ENCODE data around the gene KMT2D.

The KMT2D gene

DNA sequence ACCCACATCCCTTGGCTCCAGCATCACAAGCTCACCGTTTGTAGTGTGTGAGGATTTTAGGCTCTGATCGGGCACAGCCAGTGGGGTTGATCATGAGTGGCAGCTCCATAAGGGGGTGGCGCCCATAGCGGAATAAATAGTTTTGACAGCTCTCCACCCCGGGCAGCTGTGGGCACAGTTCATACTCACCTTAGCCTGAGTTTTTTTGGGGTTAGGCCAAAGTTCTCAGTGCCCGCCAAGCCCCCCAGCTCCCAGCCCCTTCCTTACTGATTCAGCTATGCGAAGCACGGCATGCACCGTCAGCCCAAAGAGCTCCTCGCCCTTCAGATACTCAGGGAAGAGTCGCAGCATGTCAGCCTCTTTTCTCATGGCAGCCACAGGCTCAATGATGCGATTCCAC, 36.1 kb downstream of the KMT2D start:
- DNase-seq (ENCODE audit: low read depth): no peak
- no peak for TF ChIP-seq CTCF (IDR thresholded peaks at IDR 0.05; ENCODE audit: insufficient read depth, low read depth, low read length, missing control alignments)
- H3K4me3 ChIP-seq (ENCODE audit: low read length): no peak overlapping the region

DNA sequence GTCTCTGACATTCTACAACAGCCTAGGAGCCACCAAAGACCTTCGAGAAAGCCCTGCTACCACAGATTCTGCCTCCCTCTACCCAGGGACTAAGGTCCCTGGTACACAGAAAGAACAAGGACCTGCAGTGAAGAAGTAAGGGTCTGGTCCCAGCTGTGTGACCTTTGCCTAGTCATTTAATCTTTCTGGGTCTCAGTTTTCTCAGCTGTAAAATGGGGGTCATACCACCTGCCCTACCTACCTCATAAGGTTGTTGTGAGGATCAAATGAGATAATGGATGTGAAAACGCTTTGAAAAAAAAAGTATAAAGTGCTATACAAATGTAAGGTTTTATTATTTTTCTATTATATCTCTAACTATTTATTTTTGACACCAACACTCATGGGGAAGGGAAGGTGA, 36.8 kb downstream of the KMT2D start:
- TF ChIP-seq CTCF (IDR thresholded peaks at IDR 0.05; ENCODE audit: insufficient read depth, low read depth, low read length, missing control alignments): no peak
- no peak overlapping the region for H3K4me3 ChIP-seq (ENCODE audit: low read length)
- no peak for DNase-seq (ENCODE audit: low read depth)

DNA sequence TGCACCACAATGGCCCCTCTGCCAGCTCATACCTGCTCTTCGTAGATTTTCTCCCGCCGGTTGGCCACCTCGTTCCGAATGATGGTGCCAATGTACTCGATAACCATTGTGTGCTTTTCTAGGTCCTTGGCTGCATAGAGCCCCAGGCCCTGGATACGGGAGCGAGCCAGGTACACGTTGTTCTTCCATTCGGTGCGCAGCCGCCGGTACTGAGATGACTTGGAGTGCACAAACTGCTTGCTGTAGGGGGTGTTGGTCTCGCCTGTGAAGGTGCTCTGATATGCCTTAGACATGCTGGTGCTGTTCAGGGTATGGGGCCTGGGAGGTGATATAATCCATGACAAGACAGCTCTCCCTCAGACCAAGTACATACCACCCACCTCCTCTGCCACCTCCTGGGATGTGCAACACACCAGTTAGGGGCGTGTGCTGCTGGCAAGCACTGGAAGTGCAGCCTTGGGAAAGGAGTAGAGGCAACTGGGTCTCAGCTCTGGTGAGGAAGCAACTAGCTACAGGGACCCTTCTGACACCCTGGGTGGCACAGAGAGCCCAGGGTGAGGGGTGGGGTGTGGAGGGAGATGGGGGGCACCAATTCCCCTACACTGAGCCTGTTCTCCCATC, 37.9 kb downstream of the KMT2D start:
- no peak overlapping the region for H3K4me3 ChIP-seq (ENCODE audit: low read length)
- TF ChIP-seq CTCF (IDR thresholded peaks at IDR 0.05; ENCODE audit: insufficient read depth, low read depth, low read length, missing control alignments): no peak
- no peak for DNase-seq (ENCODE audit: low read depth)

DNA sequence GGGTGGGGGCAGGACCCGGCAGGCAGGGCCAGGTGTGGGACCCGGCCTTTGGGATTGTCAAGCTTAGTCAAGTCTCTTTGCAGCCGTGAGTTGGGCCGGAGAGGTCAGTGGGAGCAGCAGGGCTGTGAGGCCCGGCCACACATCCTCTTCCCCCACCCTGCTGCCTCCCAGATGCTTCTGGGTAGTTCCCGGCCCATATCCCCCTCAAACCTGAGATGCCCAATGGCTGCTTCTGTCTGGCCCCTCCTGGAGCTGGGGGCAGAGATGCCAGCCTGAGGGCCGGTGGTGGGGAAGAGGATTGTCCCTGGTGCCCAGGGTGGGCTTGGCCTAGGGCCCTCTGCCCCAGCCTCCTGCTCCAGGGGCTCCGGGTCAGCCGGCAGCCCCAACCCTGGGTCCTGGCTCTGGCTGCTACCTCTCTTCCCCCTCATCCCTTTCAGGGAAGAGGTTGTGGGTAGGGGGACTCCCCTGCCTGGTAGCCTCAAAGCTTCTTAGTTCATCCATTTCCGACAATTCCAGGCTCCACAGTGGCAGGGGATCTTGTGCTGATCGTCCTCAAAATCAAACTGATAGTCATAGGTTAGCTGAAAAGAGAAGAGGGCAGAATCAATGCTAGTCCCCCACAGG, 39.2 kb downstream of the KMT2D start:
- no peak overlapping the region for H3K4me3 ChIP-seq (ENCODE audit: low read length)
- TF ChIP-seq CTCF (IDR thresholded peaks at IDR 0.05; ENCODE audit: insufficient read depth, low read depth, low read length, missing control alignments): no peak
- no peak for DNase-seq (ENCODE audit: low read depth)

- TF ChIP-seq CTCF (IDR thresholded peaks at IDR 0.05; ENCODE audit: insufficient read depth, low read depth, low read length, missing control alignments): no peak
- H3K4me3 ChIP-seq (ENCODE audit: low read length): no peak overlapping the region
- no peak for DNase-seq (ENCODE audit: low read depth)
Observed at GRCh38 chr12:49020441-49020840, 40.2 kb downstream of the KMT2D start.

- TF ChIP-seq CTCF (IDR thresholded peaks at IDR 0.05; ENCODE audit: insufficient read depth, low read depth, low read length, missing control alignments): peak; percentile 39
- no peak overlapping the region for H3K4me3 ChIP-seq (ENCODE audit: low read length)
- peak; percentile 30 for DNase-seq (ENCODE audit: low read depth)
Observed at GRCh38 chr12:49019443-49020324, 40.9 kb downstream of the KMT2D start.

Measured in epithelial cell of esophagus (primary cell).